ENCODE results near the gene ABCC3.

The ABCC3 gene

DNA sequence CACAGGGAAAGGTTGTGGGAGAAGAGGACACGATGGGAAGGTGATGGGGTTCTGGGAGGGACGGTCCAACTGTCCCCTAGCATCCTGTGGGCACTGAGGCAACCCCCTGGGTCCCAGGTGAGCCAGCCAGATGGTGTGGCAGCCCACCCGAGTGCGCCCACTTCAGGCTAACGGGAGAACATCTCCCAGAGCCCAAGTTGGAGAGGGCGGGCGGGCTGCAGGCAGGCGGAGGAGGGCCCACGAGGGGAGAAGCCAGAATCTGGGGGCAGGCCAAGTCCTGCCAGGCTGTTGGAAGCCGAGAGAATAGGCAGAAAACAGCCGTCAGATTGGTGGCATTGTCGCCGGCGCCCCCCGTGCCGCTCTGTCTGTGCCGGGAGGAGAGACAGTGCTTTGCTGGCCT lies 13.8 kb upstream of the ABCC3 start:
- no peaks in the 10 kb centered on the region for H3K9me3 ChIP-seq (ENCODE audit: control insufficient read depth, low read depth, low read length)
- H3K27me3 ChIP-seq (ENCODE audit: control insufficient read depth, insufficient read depth, low read length): no peaks in the 10 kb centered on the region
- no peak overlapping the region for H3K4me3 ChIP-seq (ENCODE audit: low read length)
- peaks cover 12% of the 10 kb centered on the region for H3K4me1 ChIP-seq (ENCODE audit: control insufficient read depth, low read depth, low read length)
- H3K36me3 ChIP-seq (ENCODE audit: control insufficient read depth, low read depth, low read length): no peaks in the 10 kb centered on the region
- no peak overlapping the region for H3K9ac ChIP-seq (ENCODE audit: low read length)
- H3K27ac ChIP-seq (ENCODE audit: low read length): no peak overlapping the region

DNA sequence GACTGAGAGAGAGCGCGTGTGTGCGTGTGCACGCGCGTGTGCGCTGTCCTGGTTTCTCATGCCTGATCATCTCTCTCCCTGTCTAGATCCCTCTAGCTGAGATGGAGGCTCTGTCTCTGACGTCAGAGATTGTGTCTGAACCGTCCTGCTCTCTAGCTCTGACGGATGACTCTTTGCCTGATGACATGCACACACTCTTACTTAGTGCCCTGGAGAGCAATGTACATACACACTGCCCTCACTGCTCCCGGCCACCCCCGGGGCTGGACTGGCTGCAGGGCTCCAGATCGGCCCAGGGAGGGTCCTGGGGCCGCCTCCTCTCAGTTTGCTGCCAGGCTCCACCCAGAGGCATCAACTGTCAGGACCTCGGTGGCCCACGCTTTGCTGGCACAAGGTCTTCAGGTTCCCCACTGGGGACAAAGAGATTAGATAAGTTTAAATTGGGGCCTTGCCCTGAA lies 13.1 kb upstream of the ABCC3 start:
- H3K9me3 ChIP-seq (ENCODE audit: control insufficient read depth, low read depth, low read length): no peaks in the 10 kb centered on the region
- H3K36me3 ChIP-seq (ENCODE audit: control insufficient read depth, low read depth, low read length): no peaks in the 10 kb centered on the region
- H3K27ac ChIP-seq (ENCODE audit: low read length): no peak overlapping the region
- H3K27me3 ChIP-seq (ENCODE audit: control insufficient read depth, insufficient read depth, low read length): no peaks in the 10 kb centered on the region
- peaks cover 12% of the 10 kb centered on the region for H3K4me1 ChIP-seq (ENCODE audit: control insufficient read depth, low read depth, low read length)
- no peak overlapping the region for H3K4me3 ChIP-seq (ENCODE audit: low read length)
- H3K9ac ChIP-seq (ENCODE audit: low read length): no peak overlapping the region

DNA sequence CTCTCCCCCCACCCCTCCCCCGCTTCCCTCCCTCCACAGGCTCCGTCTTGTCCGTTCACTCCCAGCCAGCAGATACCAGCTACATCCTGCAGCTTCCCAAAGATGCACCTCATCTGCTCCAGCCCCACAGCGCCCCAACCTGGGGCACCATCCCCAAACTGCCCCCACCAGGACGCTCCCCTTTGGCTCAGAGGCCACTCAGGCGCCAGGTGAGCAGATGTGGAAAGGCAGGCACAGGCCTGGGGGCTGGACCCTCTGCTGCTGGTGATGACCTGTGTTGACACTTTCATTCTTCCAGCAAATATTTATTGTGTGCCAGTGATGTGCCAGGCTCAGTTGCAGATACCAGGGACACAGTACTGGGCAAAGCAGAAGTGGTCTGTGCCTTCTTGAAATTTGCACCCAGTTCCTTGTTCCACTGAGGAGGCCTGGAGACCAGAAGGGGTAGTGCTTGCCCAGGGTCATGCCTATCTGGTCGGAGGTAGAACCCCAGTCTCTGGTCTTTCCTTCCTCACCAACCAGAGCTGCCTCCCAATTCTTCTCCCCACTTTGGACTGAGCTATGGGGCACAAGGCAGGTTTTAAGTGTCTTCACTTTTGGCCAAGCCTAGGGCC lies 10.3 kb upstream of the ABCC3 start:
- Histone ChIP-seq H3K4me1 (ENCODE audit: control insufficient read depth, low read depth, low read length) (peaks cover 27% of the 10 kb centered on the region), H3K27ac (ENCODE audit: low read length) (no peak overlapping the region), H3K4me3 (ENCODE audit: low read length) (no peak overlapping the region), H3K27me3 (ENCODE audit: control insufficient read depth, insufficient read depth, low read length) (peaks cover 7% of the 10 kb centered on the region), H3K9ac (ENCODE audit: low read length) (no peak overlapping the region), H3K36me3 (ENCODE audit: control insufficient read depth, low read depth, low read length) (no peaks in the 10 kb centered on the region), H3K9me3 (ENCODE audit: control insufficient read depth, low read depth, low read length) (no peaks in the 10 kb centered on the region)

DNA sequence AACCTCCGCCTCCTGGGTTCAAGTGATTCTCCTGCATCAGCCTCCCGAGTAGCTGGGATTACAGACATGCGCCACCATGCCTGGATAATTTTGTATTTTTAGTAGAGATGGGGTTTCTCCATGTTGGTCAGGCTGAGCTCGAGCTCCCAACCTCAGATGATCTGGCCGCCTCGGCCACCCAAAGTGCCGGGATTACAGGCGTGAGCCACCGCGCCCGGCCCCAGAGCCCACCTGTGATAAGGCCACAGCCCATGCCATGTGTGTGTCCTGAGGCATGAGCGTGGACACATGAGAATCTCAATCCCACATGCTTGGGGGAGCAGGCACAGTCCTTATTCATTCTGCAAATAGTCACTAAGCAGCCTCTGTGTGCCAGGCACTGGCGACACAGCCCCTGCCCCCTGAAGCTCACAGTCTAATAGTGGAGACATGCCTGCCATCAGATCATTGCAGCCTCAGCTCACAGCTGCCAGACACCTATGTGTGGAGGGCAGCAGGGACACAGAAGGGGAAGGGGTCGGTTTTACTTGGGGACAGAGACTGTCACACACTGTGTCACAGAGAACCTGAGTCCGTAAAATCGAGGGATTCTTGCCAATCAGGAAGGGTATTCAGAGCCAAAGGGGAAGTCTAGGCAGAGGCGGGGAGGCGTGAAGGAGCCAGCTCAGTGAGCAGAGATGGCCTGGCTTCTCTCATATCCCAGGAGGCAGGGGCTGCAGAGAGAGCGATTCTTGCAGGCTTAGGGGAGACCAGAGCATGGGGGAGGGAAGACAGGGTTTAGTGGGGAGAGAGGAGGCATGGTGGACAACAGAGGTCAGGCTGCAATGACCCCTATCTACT lies 9.4 kb upstream of the ABCC3 start:
- no peaks in the 10 kb centered on the region for H3K9me3 ChIP-seq (ENCODE audit: control insufficient read depth, low read depth, low read length)
- peaks cover 27% of the 10 kb centered on the region for H3K4me1 ChIP-seq (ENCODE audit: control insufficient read depth, low read depth, low read length)
- H3K36me3 ChIP-seq (ENCODE audit: control insufficient read depth, low read depth, low read length): no peaks in the 10 kb centered on the region
- no peak overlapping the region for H3K9ac ChIP-seq (ENCODE audit: low read length)
- peaks cover 7% of the 10 kb centered on the region for H3K27me3 ChIP-seq (ENCODE audit: control insufficient read depth, insufficient read depth, low read length)
- no peak overlapping the region for H3K27ac ChIP-seq (ENCODE audit: low read length)
- H3K4me3 ChIP-seq (ENCODE audit: low read length): no peak overlapping the region

DNA sequence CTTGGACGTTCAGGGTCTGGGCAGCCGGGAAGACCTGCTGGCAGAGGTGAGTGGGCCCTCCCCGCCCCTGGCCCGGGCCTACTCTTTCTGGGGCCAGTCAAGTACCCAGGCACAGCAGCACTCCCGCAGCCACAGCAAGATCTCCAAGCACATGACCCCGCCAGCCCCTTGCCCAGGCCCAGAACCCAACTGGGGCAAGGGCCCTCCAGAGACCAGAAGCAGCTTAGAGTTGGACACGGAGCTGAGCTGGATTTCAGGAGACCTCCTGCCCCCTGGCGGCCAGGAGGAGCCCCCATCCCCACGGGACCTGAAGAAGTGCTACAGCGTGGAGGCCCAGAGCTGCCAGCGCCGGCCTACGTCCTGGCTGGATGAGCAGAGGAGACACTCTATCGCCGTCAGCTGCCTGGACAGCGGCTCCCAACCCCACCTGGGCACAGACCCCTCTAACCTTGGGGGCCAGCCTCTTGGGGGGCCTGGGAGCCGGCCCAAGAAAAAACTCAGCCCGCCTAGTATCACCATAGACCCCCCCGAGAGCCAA lies 8.6 kb upstream of the ABCC3 start:
- no peak overlapping the region for H3K27ac ChIP-seq (ENCODE audit: low read length)
- no peak overlapping the region for H3K9ac ChIP-seq (ENCODE audit: low read length)
- H3K36me3 ChIP-seq (ENCODE audit: control insufficient read depth, low read depth, low read length): no peaks in the 10 kb centered on the region
- peaks cover 7% of the 10 kb centered on the region for H3K27me3 ChIP-seq (ENCODE audit: control insufficient read depth, insufficient read depth, low read length)
- H3K9me3 ChIP-seq (ENCODE audit: control insufficient read depth, low read depth, low read length): no peaks in the 10 kb centered on the region
- H3K4me3 ChIP-seq (ENCODE audit: low read length): no peak overlapping the region
- peaks cover 27% of the 10 kb centered on the region for H3K4me1 ChIP-seq (ENCODE audit: control insufficient read depth, low read depth, low read length)

DNA sequence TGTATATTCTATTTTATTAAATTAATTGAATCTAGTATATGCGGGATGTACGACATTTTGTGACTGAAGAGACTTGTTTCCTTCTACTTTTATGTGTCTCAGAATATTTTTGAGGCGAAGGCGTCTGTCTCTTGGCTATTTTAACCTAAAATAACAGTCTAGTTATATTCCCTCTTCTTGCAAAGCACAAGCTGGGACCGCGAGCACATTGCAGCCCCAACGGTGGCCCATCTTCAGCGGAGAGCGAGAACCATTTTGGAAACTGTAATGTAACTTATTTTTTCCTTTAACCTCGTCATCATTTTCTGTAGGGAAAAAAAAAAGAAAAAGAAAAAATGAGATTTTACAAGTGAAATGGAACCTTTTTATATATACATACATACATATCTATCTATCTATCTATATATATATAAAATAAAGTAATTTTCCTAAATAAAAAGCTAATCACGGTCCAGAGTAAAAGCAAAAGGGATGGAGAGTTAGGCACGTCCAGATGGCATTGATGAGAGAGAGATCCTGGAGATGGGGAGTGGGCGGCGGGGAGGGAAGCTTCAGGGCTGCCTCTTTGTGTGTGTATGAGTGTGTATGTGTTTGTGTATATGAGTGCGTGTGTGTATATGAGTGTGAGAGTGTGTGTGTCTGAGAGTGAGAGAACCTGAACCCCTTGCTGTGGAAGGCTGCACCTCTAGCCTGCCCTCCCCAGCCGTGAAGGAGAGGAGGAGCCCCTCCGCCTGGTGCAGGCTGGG lies 7.5 kb upstream of the ABCC3 start:
- Histone ChIP-seq H3K4me3 (ENCODE audit: low read length) (no peak overlapping the region), H3K9ac (ENCODE audit: low read length) (no peak overlapping the region), H3K9me3 (ENCODE audit: control insufficient read depth, low read depth, low read length) (no peaks in the 10 kb centered on the region), H3K27me3 (ENCODE audit: control insufficient read depth, insufficient read depth, low read length) (peaks cover 11% of the 10 kb centered on the region), H3K27ac (ENCODE audit: low read length) (no peak overlapping the region), H3K4me1 (ENCODE audit: control insufficient read depth, low read depth, low read length) (peaks cover 21% of the 10 kb centered on the region), H3K36me3 (ENCODE audit: control insufficient read depth, low read depth, low read length) (no peaks in the 10 kb centered on the region)

DNA sequence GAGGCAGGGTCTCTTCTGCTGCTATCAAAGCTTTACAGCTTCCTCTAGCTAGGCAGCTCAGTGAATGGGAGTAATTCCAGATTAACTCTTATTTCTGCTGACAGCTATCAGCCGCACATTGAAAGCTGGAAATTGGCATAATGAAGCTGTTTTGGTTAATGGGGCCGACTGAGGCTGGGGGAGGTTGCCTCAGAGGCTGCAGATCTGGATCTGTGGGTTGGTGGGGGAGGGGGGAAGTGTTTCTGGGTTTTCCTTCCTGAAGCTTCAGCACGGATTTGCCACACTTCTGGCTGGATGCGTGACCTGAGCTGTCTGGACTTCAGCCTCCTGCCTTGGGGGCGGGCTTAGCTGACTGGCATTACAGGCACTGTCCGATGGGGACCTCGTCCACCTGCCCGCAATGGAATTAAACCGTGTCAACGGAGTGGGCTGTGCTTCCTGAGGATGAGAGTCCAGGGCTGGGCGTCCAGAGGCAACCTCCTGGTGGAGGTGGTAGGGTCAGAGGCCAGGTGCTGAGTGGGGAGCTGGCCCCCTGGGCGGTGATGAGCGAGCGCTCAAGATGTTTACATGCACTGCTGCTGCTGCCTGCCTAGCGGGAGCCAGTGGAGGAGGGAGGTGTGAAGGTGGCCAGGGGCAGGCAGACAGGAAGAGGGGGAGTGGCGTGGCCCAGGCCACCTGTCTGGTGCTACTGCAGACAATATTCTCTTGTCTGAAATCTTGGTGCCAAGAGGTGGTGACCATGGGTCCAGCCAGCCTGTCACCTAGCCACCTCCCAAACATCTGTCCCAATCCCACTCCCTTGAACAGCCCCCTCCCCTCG lies 6.7 kb upstream of the ABCC3 start:
- Histone ChIP-seq H3K27me3 (ENCODE audit: control insufficient read depth, insufficient read depth, low read length) (peaks cover 18% of the 10 kb centered on the region), H3K4me1 (ENCODE audit: control insufficient read depth, low read depth, low read length) (peaks cover 21% of the 10 kb centered on the region), H3K4me3 (ENCODE audit: low read length) (peak overlapping the region; percentile 48), H3K27ac (ENCODE audit: low read length) (no peak overlapping the region), H3K9me3 (ENCODE audit: control insufficient read depth, low read depth, low read length) (no peaks in the 10 kb centered on the region), H3K9ac (ENCODE audit: low read length) (no peak overlapping the region), H3K36me3 (ENCODE audit: control insufficient read depth, low read depth, low read length) (no peaks in the 10 kb centered on the region)

DNA sequence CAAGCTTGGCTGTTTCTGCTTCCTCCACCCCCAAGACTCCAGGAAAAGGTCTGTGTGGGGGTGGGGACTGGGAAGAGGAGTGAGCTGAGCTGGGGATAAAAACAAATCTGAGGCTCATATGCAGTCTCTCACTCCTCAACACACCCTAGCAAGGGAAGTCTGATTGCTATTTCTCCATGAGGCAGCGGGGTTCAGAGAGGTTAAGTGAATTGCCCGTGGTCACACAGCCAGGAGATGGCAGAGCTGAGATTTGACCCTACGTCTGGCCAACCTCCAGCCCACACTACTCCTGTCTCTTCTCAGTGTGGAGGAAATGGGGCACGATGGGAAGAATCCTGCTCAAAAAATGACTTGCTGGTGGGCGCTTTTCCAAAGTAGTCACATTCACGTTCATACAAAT lies 4.8 kb upstream of the ABCC3 start:
- Histone ChIP-seq H3K36me3 (ENCODE audit: control insufficient read depth, low read depth, low read length) (no peaks in the 10 kb centered on the region), H3K27ac (ENCODE audit: low read length) (no peak overlapping the region), H3K4me3 (ENCODE audit: low read length) (no peak overlapping the region), H3K9ac (ENCODE audit: low read length) (no peak overlapping the region), H3K4me1 (ENCODE audit: control insufficient read depth, low read depth, low read length) (peaks cover 15% of the 10 kb centered on the region), H3K9me3 (ENCODE audit: control insufficient read depth, low read depth, low read length) (no peaks in the 10 kb centered on the region), H3K27me3 (ENCODE audit: control insufficient read depth, insufficient read depth, low read length) (peaks cover 38% of the 10 kb centered on the region)

DNA sequence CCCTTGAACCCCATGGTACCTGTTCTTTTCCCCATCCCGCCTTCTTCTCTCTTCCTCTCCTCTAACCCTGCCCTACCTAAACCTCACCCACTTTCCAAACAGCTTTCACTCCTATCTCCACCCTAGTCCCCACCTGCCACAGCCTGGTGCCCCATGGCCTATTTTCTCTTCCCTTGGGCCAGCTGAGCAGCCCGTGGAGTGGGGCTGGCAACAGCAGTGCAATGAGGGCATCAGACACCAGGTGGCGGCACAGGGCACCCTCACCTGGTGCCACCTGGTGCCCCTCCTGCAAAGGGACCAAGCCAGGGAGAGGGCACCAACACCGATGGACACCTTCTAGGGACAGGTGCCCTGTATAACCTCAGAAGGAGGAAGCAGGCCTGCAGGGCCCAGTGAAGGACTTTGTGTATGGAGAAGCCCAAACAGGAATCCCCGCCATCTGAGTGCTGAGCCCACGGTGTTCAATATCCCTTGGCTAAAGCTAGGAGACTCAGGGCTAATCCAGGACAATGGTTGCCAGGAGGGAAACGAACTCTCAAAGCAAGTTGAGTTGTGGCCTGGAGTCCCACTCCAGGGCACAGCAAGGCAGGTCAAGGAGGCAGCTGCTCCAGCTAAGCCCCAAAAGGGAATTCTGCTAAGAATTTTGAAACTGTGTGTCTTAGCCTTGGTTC lies 4.0 kb upstream of the ABCC3 start:
- no peaks in the 10 kb centered on the region for H3K36me3 ChIP-seq (ENCODE audit: control insufficient read depth, low read depth, low read length)
- H3K27ac ChIP-seq (ENCODE audit: low read length): no peak overlapping the region

DNA sequence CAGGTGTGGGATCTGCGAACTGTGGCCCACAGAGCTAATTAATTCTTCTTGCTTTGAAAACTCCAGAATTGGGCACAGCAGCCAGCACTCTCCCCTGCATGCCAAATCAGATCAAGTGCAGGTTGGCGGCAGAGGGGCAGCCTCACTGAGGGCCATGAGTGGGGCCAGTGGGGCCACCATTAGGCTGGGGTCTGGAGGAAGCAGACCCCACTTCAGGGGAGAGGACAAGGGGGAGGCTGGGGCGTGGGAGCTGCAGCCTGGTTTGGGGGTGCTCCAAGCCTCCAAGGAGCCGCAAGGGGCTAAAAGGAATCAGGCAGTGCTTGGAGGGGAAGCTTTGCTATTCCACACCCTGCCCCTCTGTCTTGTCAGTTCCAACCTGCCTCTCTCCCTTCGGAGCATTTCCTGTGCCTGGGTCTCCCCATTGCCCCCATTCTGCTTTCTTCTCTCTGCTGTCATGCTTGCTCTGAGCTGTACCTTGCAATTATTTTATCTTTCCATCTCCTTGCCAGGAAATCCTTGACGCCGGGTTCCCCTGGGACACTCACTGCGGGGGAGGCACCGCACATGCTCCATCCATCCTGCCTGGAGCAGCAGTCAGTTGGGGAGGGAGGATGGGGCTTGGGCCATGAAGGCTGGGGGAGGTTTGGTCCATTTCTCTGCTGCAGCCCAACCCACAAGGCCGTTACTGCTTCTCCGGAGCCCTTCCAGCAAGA lies 3.3 kb upstream of the ABCC3 start:
- Histone ChIP-seq H3K4me1 (ENCODE audit: control insufficient read depth, low read depth, low read length) (peaks cover 15% of the 10 kb centered on the region), H3K9ac (ENCODE audit: low read length) (no peak overlapping the region), H3K36me3 (ENCODE audit: control insufficient read depth, low read depth, low read length) (no peaks in the 10 kb centered on the region), H3K27me3 (ENCODE audit: control insufficient read depth, insufficient read depth, low read length) (peaks cover 52% of the 10 kb centered on the region), H3K4me3 (ENCODE audit: low read length) (no peak overlapping the region), H3K9me3 (ENCODE audit: control insufficient read depth, low read depth, low read length) (no peaks in the 10 kb centered on the region), H3K27ac (ENCODE audit: low read length) (no peak overlapping the region)

More for the DNA sequence above, 4.0 kb upstream of the ABCC3 start:
- no peak overlapping the region for H3K4me3 ChIP-seq (ENCODE audit: low read length)
- no peaks in the 10 kb centered on the region for H3K9me3 ChIP-seq (ENCODE audit: control insufficient read depth, low read depth, low read length)
- H3K9ac ChIP-seq (ENCODE audit: low read length): no peak overlapping the region
- peaks cover 15% of the 10 kb centered on the region for H3K4me1 ChIP-seq (ENCODE audit: control insufficient read depth, low read depth, low read length)
- peaks cover 45% of the 10 kb centered on the region for H3K27me3 ChIP-seq (ENCODE audit: control insufficient read depth, insufficient read depth, low read length)
